Kidney tubule cell (primary cell): ENCODE data around the gene DCLK1.
"Not testable (repeated sequence)": the region's sequence is repeated elsewhere in the genome, so short reads cannot be mapped to it uniquely, and the experiment has no call there.

Experiments
- DNase-seq: peaks from one replicate; pipeline ENCODE4 v3.0.0-alpha.2; 2018; ENCODE audit warnings: low spot score

Gene DCLK1

DNA sequence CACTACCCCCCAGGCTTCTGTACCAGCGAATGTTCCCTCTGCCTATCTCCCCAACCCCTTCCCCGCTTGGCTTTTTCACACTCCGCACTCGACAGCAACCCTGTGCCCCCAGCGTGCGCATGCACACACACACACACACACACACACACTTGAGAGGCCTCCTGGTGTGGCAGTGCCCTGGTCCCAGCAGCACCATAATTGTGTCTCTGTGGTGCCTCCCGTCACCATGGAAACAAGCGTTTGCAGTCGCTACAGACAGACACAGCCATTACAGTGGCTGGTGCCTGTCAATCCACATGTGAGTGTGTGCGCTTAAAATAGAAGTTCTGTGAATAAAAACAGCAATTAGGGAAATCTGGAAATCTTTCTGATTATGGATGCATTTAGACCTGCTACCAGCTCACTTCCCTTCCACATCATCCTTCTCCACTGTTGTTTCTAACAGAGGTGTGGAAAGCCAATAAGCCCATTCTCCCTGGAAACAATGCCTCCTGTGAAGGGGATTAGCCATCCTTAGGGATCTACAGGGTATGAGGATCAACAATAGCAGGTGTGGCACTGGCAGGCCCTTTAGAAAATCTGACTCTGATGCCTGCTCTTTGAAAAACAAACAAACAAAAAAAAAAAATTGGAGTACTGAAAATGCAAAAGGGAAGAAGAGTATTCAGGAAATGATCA is 146.3 kb downstream of the DCLK1 start:
- no peak for DNase-seq

DNA sequence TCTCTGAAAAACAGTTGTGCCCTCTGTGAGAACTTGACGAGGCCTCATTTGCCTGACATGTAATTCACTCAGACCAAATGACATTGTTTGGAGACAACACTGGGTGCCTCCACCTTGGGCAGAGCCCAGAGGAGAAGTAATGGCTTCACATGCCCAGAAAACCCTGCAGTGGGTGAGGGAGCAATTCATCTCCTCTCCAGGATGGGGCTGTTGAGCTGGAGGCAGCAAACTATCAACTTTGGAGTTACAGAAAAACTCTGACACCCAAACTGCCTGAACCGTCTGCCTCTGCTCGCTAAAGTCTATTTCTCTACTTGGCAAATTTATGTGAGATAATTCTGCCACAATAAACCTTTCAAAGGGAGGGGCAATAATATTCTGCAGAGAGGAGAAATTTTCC is 146.9 kb downstream of the DCLK1 start:
- DNase-seq, result no peak

GRCh38 chr13:35983703-35984102 is 147.5 kb downstream of the DCLK1 start:
- DNase-seq, result not testable (repeated sequence)

- DNase-seq, result no peak
Measured at GRCh38 chr13:35983206-35983605, 148.0 kb downstream of the DCLK1 start.

GRCh38 chr13:35979361-35979951 is 151.7 kb downstream of the DCLK1 start:
- DNase-seq, result peak; percentile 72

DNA sequence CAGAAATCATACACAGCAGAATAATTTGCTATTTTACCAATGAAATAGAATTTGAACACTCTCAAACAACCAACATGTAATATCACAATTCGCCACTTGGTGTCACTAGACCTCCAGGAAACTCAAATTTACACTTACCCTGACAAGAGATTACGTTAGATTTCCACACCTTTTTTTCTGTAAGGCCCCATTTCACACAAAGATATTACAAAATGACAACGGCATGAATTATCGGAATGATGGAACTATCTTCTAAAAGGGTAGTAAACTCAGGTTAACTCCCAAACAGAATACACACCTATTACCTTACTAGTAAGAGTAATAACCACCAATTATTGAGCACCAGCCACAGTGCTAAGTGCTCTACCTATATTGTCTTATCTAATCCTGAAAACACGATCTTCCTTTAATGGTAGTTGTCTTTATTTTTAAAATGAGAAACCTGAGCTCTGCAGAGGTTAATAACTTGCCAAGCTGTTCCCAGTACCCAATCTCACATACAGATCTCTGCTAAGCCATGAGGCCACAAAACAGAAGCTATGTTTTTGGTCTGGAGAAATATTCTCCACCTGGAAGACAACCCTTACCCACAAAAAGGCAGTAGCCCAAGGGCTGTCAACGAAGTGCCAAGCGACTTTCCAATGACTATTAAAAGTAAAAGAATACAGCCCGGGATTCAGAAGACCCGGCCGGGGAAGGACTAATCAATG is 152.4 kb downstream of the DCLK1 start:
- DNase-seq, result peak; percentile 68

- no peak for DNase-seq
Measured at GRCh38 chr13:35977060-35977459, 154.1 kb downstream of the DCLK1 start.

DNA sequence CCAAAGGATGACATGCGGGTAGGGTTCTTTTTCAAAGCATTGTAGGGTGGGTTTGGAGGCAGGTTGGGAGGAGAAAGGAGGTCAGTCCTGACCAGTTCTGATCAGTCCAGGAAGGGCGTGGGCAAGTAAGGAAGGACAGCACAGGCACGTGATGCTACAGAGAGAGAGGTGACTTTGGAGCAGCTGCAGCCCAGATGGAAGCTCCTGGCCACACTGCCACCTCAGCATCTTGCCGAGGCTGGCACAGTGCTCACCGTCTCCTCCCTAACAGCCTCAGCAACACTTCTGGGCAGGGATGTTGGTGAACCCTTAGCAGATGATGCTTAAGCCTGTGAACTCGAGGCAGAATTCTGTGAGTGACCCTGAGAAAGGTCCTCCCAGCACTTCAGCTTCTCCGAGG is 155.1 kb downstream of the DCLK1 start:
- DNase-seq, result no peak

DNA sequence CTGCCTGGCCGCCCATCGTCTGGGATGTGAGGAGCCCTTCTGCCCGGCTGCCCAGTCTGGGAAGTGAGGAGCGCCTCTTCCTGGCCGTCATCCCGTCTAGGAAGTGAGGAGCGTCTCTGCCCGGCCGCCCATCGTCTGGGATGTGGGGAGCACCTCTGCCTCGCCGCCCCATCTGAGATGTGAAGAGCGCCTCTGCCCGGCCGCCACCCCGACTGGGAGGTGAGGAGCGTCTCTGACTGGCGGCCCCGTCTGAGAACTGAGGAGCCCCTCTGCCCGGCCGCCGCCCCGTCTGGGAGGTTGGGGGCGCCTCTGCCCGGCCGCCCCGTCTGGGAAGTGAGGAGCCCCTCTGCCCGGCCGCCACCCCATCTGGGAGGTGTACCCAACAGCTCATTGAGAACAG is 164.2 kb downstream of the DCLK1 start:
- not testable (repeated sequence) for DNase-seq

DNA sequence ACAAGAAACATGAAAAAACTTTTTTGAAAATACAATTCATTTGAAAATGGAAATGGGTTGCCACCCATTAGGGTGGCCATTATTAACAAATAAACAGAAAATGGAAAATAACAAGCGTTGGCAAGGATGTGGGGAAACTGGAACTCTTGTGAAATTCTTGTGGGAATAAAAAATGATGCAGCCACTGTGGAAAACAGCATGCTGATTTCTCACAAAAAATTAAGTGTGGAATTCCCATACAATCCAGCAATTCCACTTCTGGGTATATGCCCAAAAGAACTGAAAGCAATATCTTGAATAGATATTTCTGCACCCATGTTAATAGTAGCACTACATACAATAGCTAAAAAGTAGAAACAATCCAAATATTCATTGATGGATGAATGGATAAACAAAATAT is 165.2 kb downstream of the DCLK1 start:
- DNase-seq, result no peak

DNA sequence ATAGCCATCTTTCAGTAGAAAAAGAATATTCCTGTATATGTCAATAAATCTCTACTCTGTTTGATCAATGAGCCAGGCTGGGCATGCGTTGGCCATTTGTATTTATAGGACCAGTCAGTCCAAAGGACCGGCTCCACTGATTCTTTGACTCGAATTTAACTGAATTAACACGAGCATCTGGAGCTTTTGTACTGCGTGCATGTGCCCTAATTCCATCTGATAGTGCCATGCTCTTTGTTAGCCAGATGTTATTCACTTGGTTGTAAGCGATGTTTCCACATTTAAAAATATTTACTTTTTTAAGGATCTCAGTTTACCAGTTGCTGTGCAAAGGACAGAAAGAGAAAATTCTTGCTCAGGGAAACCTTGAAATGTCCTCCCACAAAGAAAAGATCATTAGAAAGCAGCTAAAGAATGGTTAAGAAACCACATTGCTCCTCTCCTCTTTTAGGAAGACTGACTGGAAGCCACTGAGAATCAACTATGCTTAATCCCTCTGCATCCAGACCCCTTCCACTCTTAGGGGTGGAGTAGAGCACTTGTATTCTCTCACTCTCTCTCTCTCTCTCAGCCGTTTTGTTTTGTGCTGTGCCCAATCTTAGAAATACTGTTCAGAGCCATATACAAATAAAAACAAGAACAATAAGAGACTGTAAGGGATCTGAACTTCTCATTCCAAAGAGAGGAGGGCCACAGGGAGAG is 165.8 kb downstream of the DCLK1 start:
- no peak for DNase-seq

GRCh38 chr13:35964863-35965180 is 166.4 kb downstream of the DCLK1 start:
- peak; percentile 15 for DNase-seq

GRCh38 chr13:35964011-35964862 is 166.9 kb downstream of the DCLK1 start:
- DNase-seq, result no peak

- no peak for DNase-seq
Measured at GRCh38 chr13:35961461-35962220, 169.5 kb downstream of the DCLK1 start.

GRCh38 chr13:35961002-35961401 is 170.2 kb downstream of the DCLK1 start:
- peak; percentile 64 for DNase-seq

DNA sequence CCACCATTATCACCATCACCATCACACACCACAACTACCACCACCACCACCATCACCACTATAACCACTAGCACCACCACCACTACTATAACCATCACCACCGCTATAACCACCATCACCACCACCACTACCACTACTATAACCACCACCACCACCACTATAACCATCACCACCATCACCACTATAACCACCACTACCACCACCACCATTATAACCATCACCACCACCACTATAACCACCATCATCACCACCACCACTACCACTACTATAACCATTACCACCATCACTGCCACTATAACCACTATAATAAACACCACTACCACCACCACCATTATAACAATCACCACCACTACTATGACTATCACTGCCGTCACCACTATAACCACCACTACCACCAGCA is 173.2 kb downstream of the DCLK1 start:
- no peak for DNase-seq

DNA sequence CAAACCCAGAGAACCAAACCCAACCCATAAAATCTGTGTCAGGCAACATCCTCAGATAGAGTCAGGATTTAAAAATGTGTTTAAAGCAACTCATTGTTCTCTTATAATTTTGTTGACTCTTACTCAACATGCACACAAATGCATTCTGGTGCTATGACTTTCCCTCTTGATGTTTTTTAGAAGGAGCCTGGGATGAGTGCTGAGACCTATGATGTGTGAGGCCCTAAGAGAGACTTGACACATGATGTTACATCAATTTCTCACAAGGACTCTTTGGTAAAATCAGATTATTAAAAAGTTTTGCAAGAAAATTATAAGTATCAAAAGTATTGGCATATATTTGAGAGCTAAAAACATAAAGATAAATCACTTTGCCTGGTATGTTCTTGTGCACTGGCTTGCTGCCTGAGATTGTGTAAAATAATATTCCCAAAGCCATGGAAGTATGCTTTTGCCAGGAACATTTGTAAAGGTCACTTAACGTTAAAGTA is 173.9 kb downstream of the DCLK1 start:
- no peak for DNase-seq

- DNase-seq, result no peak
Measured at GRCh38 chr13:35956074-35956473, 175.1 kb downstream of the DCLK1 start.

DNA sequence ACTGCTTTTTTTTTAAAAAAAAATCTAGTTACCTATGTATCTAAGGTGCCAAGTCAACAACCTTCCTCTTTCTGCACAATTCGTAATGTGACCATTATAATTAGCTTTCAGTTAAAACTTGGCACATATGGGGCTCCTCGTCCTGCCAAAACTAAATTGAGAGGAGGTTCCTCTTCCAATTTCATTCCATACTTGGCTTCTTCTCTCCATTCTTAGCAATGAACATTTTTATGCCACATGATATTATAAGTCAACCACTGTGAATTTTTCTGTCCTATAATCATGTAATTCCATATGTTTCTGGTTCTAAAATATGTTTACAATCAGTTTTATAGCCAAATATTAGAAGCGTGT is 177.0 kb downstream of the DCLK1 start:
- no peak for DNase-seq

DNA sequence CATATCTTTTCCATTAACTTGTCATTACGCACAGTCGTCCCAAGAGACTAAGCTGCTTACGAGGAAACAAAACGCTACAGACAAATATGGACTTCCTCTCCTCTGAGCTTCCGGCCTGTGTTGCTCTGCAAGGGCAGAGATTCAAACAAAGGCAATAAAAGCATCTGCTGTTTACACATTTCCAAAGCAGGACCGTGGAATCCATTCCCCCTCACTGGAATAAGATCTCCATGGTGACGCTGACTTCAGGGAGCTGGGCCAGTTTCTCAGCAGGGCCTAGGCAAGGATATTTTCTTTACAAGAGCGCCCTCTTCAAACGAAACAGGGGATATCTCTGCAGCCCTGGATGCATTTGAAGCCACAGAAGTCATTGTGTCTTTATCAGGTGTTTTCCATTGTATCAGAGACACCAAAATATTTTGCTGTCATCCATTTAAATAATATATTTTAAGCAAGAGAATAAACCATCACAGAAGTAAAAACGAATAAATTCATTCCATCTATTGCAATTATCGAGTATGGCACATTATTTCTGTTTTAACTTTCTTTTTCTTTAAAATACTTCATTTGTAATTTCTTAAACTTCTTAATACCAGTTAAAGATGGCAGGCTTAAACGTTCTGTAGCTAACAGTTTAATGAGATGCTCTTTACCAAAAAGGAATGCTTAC is 177.5 kb downstream of the DCLK1 start:
- peak; percentile 80 for DNase-seq

- no peak for DNase-seq
Measured at GRCh38 chr13:35947315-35947714, 183.9 kb downstream of the DCLK1 start.
